OCI-LY1 (cell line): ENCODE measurements around the gene ANK3.

Experiments
- H2AFZ ChIP-seq: fragments of 200-600 bp; sonication (generic), shearing (Covaris generic); 2 replicates; pipeline ENCODE4 v1.6.0; 2014; ENCODE audit warnings: antibody characterized with exemption, mild to moderate bottlenecking, low read length
- H3F3A ChIP-seq: fragments of 200-600 bp; sonication (generic), shearing (Covaris generic); 2 replicates; pipeline ENCODE4 v1.6.0; 2014; ENCODE audit warnings: mild to moderate bottlenecking, antibody characterized with exemption, low read length, moderate library complexity; ENCODE audit not compliant: insufficient read depth
- H3K27ac ChIP-seq: fragments of 200-600 bp; sonication (generic); 2 replicates; pipeline ENCODE4 v1.5.1; 2014; ENCODE audit warnings: low read length, mixed run types, mild to moderate bottlenecking, low read depth; ENCODE audit not compliant: poor library complexity, severe bottlenecking
- H3K27me3 ChIP-seq: fragments of 200-600 bp; sonication (generic); 2 replicates; pipeline ENCODE4 v1.6.0; 2014; ENCODE audit warnings: antibody characterized with exemption, mild to moderate bottlenecking, low read length, moderate library complexity; ENCODE audit not compliant: insufficient read depth
- H3K36me3 ChIP-seq: fragments of 200-600 bp; sonication (generic); 2 replicates; pipeline ENCODE4 v1.6.1; 2014; ENCODE audit warnings: mild to moderate bottlenecking, antibody characterized with exemption, low read length, moderate library complexity, mixed read lengths; ENCODE audit not compliant: insufficient read depth
- H3K4me1 ChIP-seq: fragments of 200-600 bp; sonication (generic); 2 replicates; pipeline ENCODE4 v1.5.1; 2014; ENCODE audit warnings: mild to moderate bottlenecking, low read length, moderate library complexity; ENCODE audit not compliant: insufficient read depth, severe bottlenecking
- H3K4me2 ChIP-seq: fragments of 200-600 bp; sonication (generic), shearing (Covaris generic); 2 replicates; pipeline ENCODE4 v1.6.1; 2014; ENCODE audit warnings: low read length
- H3K4me3 ChIP-seq: fragments of 200-600 bp; sonication (generic); 2 replicates; pipeline ENCODE4 v1.5.1; 2014; ENCODE audit warnings: low read length, low read depth, mild to moderate bottlenecking, mixed read lengths; ENCODE audit not compliant: poor library complexity, severe bottlenecking
- H3K79me2 ChIP-seq: fragments of 200-600 bp; shearing (Covaris generic); 2 replicates; pipeline ENCODE4 v1.6.1; 2016; ENCODE audit warnings: mixed run types, low read length, mixed read lengths; ENCODE audit not compliant: insufficient read depth
- H3K9ac ChIP-seq: fragments of 200-600 bp; sonication (generic), shearing (Covaris generic); 2 replicates; pipeline ENCODE4 v1.6.1; 2014; ENCODE audit warnings: mild to moderate bottlenecking, low read length, mixed read lengths
- H3K9me2 ChIP-seq: fragments of 200-600 bp; sonication (generic), shearing (Covaris generic); 2 replicates; pipeline ENCODE4 v1.6.1; 2014; ENCODE audit warnings: low read depth, mild to moderate bottlenecking, low read length, mixed read lengths
- H3K9me3 ChIP-seq: fragments of 200-600 bp; shearing (Covaris generic); 2 replicates; pipeline ENCODE4 v1.6.1; 2014; ENCODE audit warnings: low read length, mixed read lengths
- H4K20me1 ChIP-seq: fragments of 200-600 bp; sonication (generic), shearing (Covaris generic); 2 replicates; pipeline ENCODE4 v1.6.0; 2016; ENCODE audit warnings: mild to moderate bottlenecking, low read length; ENCODE audit not compliant: insufficient read depth
- EZH2 ChIP-seq: fragments of 200-600 bp; sonication (generic), shearing (Covaris generic); IDR thresholded peaks from 2 replicates; pipeline ENCODE4 v1.8.0; 2017; ENCODE audit warnings: borderline replicate concordance, mixed run types, mild to moderate bottlenecking, antibody characterized with exemption, low read length, moderate library complexity, mixed read lengths
- TF ChIP-seq, protein P1 (sequence below): fragments of 200-600 bp; sonication (generic), shearing (Covaris generic); IDR thresholded peaks from 2 replicates; pipeline ENCODE4 v1.5.1; 2017; ENCODE audit warnings: mild to moderate bottlenecking, antibody characterized with exemption, low read length, moderate library complexity, mixed read lengths

The ANK3 gene

DNA sequence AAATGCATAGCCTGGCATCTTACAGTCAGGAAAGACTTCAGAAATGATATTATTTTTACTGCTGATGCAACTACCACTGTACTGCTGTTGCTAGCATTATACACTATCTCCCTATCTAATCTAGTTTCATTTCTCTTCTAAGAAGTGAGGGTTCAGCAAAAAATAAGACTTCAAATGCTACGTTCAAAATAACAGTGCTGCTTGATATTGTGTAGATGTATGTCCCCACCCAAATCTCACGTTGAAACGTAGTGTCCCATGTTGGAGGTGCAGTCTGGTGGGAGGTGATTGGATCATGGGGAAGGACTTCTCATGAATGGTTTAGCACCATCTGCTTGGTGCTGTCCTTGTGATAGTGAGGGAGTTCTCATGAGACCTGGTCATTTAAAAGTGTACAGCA, 129.4 kb downstream of the ANK3 start:
- Histone ChIP-seq H3K9me3 (no peaks in the 10 kb centered on the region), H3K27me3 (no peaks in the 10 kb centered on the region), H2AFZ (no peak overlapping the region), H4K20me1 (no peaks in the 10 kb centered on the region), H3K79me2 (no peaks in the 10 kb centered on the region), H3K36me3 (peaks cover 56% of the 10 kb centered on the region), H3K9me2 (no peaks in the 10 kb centered on the region), H3K27ac (no peak overlapping the region), H3K4me3 (no peak overlapping the region), H3K9ac (no peak overlapping the region), H3F3A (no peaks in the 10 kb centered on the region), H3K4me1 (peaks cover 3% of the 10 kb centered on the region), H3K4me2 (no peak overlapping the region)
- no peak for TF ChIP-seq EZH2
- TF ChIP-seq, protein P1, sequence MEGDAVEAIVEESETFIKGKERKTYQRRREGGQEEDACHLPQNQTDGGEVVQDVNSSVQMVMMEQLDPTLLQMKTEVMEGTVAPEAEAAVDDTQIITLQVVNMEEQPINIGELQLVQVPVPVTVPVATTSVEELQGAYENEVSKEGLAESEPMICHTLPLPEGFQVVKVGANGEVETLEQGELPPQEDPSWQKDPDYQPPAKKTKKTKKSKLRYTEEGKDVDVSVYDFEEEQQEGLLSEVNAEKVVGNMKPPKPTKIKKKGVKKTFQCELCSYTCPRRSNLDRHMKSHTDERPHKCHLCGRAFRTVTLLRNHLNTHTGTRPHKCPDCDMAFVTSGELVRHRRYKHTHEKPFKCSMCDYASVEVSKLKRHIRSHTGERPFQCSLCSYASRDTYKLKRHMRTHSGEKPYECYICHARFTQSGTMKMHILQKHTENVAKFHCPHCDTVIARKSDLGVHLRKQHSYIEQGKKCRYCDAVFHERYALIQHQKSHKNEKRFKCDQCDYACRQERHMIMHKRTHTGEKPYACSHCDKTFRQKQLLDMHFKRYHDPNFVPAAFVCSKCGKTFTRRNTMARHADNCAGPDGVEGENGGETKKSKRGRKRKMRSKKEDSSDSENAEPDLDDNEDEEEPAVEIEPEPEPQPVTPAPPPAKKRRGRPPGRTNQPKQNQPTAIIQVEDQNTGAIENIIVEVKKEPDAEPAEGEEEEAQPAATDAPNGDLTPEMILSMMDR = no peak

DNA sequence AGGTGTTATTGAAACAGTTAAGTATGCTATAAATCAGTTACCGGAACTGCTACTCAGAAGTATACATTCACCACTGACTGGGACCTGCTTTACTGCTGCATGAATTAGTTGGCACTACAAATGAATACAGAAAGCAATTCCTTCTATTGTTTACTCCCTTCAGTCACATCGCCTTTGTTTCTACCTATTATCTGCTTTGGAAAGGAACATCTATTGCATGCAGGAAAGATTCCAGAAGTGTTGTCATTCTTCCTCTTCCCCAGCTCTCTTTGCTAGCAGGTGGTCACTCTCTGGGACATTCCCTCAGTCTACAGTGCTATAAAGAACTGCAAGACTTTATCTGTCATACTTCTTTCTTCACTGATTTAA, 131.3 kb downstream of the ANK3 start:
- TF ChIP-seq EZH2 = no peak
- TF ChIP-seq, protein P1 = no peak
- H4K20me1 ChIP-seq = no peaks in the 10 kb centered on the region
- H3K9me2 ChIP-seq = no peaks in the 10 kb centered on the region
- H2AFZ ChIP-seq = no peak overlapping the region
- no peaks in the 10 kb centered on the region for H3K79me2 ChIP-seq
- H3K4me3 ChIP-seq = no peak overlapping the region
- H3K27me3 ChIP-seq = no peaks in the 10 kb centered on the region
- H3F3A ChIP-seq = no peaks in the 10 kb centered on the region
- H3K4me1 ChIP-seq = no peaks in the 10 kb centered on the region
- H3K4me2 ChIP-seq = no peak overlapping the region
- H3K9ac ChIP-seq = no peak overlapping the region
- H3K36me3 ChIP-seq = peaks cover 52% of the 10 kb centered on the region
- no peak overlapping the region for H3K27ac ChIP-seq
- no peaks in the 10 kb centered on the region for H3K9me3 ChIP-seq

DNA sequence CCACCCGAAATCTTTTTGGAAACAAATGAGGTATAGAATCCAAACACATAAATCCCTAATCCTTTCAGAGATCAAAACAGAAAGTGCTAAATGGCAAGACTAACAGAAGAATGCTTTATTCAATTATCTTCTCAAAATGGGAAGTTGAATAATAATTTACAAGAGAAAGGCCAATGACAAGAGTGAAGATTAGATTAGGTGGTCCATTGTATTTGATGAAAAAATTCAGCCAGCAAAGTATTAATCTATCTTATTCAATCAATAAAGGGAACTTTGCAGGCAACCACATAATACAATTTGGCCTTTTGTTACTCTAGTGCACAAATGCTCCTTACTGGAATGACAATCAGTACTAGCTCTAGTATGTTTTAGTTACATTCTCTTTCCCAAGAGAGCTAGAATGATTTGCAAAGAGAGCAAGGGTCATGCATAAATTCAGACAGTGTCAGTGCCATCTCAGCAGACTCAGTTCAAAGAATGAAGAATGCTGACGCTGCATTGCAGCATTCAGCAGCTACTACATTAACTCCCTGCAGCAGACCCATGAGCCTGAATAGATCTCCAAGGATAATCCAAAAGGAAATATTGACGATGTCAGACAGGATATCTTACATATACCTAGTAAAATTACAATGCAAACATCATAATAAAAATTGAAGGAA, 131.8 kb downstream of the ANK3 start:
- no peaks in the 10 kb centered on the region for H4K20me1 ChIP-seq
- H3K27me3 ChIP-seq = no peaks in the 10 kb centered on the region
- no peak for TF ChIP-seq EZH2
- TF ChIP-seq, protein P1 = no peak
- no peaks in the 10 kb centered on the region for H3F3A ChIP-seq
- no peak overlapping the region for H3K4me2 ChIP-seq
- no peaks in the 10 kb centered on the region for H3K9me3 ChIP-seq
- H2AFZ ChIP-seq = no peak overlapping the region
- H3K9me2 ChIP-seq = no peaks in the 10 kb centered on the region
- H3K9ac ChIP-seq = no peak overlapping the region
- no peak overlapping the region for H3K27ac ChIP-seq
- H3K79me2 ChIP-seq = no peaks in the 10 kb centered on the region
- no peaks in the 10 kb centered on the region for H3K4me1 ChIP-seq
- H3K4me3 ChIP-seq = no peak overlapping the region
- peaks cover 47% of the 10 kb centered on the region; the same call in 1 of the 2 replicates for H3K36me3 ChIP-seq
